Limb (tissue), 2 donors: ENCODE data around the gene ISM1.
A peak's percentile ranks its signal among the peaks of the same experiment; 100 is the strongest.

ENCODE experiments used
- DNase-seq, 2 donors: peaks; one replicate each; pipeline ENCODE4 v3.0.0-alpha.2; 2016; ENCODE audit errors: extremely low spot score in 2 of 2

ISM1 gene

DNA sequence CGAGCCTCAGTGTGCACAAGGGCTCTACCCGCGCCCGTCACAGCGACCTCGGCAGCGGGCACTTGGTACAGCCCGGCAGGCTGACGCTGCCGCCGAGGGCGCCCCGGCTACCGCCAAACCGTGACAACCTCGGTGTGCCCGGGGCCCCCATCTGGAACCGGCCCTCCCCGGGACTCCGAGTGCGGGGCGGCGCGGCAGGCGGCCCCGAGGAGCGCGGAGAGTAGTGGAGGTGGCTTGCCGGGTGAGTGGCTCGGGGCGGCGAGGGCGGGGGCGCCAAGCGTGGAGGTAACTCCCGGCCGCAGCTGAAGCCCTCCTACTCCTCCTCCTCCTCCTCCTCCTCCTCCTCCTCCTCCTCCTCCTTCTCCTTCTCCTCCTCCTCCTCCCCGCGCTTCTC lies at the start of gene ISM1:
Gene ISM1 (plus strand): TSS at position 371 of the 394 bp plus-strand sequence. CDS start 503 bp downstream, outside the sequence.
- DNase-seq, result peak in 1 of 2 donors; percentile 69

DNA sequence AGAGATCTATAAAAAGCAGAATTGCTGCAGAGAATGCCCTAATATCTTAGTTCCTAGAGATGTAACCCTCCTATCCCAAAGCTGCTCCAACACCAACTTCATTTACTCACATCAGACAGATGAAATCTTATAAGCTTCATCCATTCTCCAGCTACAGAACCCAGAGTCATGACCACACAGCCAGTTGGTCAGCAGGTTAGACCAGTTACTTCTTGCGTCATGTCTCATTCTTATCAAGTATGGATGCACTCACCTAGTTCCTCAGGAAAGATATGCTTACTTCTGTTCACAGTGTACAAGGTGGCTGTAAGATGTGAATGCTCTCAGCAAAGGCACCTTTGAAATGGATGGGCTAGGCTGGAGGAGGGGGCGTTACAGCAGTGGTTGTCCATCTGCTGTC lies 47.9 kb upstream of the ISM1 start:
- no peak for DNase-seq

GRCh38 chr20:13174402-13174801 lies 46.7 kb upstream of the ISM1 start:
- no peak for DNase-seq

DNA sequence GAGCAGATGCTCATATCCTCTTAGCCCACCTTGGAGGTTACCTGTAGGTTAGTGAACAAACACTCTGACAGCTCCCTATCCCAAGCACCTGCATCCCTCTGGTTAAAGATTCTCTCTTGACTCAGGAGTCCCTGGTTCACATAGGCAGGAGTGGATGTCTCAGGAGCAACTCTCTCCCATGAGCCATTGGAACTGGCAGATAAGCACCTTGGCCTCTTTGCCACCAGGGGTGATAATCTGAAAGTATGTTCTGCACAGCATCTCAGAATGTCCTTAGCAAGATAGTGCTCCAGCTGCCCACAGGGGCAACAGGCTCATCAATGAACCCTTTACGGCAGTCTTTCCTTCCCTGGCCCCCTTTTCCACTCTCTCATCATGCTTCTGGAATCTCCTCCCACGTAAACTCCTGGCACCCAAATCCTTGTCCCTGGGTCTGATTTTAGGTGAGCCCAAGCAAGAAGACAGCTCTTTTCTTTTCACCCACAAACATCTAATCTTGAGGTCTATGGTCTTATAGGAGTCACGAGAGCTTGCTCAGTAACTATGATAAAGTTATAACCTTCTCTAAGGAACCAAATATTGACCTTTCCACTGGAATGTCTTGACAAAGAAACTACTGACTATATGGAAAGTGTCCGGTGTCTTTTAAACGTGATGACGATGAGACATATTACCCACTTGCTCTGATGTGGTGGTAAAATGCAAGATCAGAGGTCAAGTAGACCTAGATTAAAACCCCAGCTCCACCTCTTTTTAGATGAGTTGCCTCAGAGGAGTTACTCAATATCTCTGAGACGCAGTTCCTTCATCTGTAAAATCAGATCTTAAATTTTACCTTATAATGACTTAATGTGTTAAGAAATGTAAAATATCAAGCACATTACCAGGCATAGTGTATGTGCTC lies 39.8 kb upstream of the ISM1 start:
- DNase-seq, result no peak

DNA sequence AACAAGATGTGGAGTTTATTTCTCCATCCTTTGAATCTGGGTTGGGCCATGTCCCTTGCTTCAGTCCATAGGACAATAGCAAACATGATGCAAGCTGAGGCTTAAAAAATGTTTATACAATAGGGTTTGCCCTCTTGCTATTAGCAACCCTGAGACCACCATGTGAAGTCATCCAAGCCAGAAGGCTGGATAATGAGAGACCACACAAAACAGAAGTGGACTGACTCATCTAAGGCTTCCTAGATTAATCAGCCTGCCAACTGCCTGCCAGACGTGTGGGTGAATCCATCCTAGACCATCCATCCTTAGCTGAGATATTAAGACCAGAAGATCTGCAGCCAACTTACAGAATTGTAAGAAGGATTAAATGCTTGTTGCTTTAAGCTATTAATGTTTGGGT lies 38.1 kb upstream of the ISM1 start:
- DNase-seq, result no peak

DNA sequence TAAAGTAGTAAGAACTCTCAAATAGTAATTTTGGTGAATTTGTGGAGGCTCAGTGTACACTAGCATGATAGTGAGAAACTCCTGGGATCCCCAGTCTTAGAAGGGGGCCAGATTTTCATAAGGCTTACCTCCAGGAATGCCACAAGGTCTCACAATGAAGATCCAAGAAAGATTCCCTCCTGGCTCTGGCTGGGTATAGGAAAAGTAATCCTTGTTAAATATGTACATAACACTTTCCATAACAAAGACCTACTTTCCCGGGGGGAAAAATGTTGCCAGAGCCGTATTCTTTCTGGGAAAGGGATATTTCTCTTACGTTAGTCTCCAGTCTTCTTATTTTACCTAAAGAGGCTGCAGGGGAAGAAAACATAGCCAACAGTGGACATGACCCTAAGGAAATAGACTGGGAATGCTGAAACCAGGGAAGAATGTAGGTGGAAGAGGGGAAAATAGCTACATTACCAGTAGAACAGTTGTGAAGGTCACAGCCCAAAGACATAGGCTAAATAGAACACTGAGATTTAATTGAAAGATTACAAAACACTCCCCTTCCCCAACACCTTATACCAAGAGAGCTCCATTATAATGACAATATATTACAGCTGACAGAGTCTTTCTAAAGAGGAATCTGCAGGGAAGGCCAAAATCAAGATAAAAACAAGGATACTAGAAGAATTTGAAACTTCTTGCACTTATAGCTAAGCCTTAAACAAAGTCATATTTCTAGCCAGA lies 34.9 kb upstream of the ISM1 start:
- DNase-seq, result no peak

GRCh38 chr20:13187899-13188298 lies 33.2 kb upstream of the ISM1 start:
- DNase-seq, result no peak

DNA sequence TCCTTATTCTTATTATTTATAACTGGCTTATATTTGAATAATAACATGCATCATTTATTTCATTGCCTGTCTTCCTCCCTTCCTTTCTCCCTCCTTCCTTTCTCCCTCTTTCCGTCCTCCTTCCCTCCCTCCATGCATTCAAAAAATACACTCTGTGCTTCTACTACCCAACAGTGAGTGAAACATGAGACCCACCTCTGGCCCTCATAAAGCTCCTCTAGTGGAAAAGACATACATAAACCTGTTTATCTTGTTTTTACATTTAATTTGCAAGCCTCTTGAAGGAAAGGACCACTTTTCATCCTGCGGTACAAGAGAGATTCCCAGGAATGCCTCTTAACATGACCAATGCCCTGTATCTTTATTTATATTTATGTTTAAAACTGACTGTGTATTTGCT lies 21.8 kb upstream of the ISM1 start:
- no peak for DNase-seq

DNA sequence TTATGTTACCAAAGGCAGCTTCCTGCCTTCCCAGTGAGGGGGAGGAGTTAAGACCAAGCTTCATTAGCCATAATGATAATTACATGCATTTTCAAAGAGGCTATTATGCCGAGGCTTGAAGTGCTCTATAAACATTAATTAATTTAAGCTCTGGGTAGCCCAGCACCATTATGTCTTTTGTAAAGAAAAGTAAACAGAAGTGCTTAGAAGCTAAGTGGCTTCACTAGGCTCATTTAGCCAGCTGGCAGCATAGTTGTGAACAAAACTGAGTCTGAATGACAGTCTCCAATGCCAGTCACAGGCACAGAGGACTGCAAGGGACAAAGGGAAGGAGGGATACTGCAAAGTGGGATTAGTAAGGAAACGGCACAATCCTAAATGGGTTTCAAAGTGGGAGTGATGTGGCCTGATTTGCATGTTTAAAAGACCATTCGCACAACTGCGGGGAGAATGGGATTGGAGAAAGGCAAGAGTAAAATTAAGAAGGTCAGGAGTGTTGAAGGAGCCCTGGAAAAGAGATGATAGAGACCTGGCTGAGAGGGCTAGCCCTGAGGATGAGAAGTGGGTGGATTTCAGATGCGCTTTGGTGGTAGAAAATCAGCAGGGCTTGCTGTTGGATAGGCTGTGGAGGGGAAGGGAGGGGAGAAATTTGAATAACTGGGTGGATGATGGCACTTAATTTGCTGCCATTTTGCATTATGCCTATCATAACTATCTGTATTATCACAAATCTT lies 20.1 kb upstream of the ISM1 start:
- no peak for DNase-seq

- DNase-seq, result no peak
These were observed 18.5 kb upstream of the ISM1 start for GRCh38 chr20:13202565-13202964.

DNA sequence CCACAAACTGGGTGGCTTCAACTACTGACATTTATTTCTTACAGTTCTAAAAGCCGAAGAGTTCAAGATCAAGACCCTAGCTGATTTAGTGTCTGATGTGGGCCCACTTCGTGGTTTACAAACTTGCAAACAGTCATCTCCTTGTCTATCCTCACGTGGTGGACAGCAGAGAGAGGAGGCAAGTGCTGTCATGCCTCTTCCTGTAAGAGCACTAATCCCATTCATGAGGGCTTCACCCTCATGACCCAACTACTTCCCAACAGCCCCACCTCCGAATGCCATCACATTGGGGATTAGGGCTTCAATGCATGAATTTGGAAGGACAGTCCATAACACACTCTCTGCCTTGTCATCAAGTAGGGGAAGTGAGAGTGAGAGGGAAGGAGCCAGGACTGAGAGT lies 15.6 kb upstream of the ISM1 start:
- DNase-seq, result no peak

GRCh38 chr20:13205848-13206434 lies 15.1 kb upstream of the ISM1 start:
- DNase-seq, result no peak

- DNase-seq, result no peak
These were observed 14.1 kb upstream of the ISM1 start for GRCh38 chr20:13207016-13207415.

DNA sequence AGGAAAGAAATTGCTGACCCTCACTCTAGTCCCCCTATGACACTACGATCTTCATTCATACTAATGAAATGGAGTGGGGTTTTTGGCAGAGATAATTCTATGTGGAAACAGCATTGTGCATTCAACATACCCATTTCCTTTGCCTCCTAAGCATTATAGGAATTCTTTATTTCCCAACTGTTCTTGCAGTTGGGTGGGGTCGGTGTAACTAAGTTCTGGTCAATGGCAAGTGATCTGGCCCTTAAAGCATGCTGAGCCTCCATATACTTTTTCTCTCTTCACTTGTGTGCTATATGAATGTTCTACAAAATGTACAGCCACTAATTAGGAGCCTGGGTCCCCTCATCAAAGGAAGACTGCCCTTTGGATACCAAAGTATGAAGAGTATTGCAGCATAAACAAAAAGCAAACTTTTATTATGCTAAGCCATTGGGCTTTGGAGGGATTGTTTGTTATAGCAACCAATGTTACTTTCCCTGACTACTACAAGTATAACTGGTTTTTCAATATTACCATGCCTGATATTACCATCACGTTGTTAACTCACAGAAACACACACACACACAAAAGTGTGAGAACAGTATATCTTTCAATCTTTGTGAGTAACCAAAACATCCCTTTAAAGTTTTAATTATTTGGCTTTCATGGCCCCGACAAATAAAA lies 9.0 kb upstream of the ISM1 start:
- DNase-seq, result no peak

DNA sequence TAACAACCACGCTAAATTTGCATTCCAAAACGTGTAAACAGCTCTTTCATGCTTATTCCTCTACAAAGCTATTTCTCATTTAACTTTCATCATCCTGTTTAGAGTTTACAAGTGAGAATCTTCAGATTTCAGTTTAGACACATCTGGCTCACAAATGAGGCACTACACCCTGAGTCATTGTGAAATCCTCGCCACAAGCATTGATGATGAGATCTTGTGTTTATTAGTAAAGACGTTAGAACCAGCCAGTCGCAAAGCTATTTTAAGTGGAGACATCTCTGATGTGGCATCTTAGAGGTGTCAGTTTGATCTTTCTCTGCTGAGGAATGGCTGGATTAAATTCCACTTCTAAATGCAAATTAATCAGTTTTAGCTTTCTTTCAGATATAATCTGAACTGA lies 8.3 kb upstream of the ISM1 start:
- no peak for DNase-seq

GRCh38 chr20:13213335-13213734 lies 7.7 kb upstream of the ISM1 start:
- DNase-seq, result no peak

- DNase-seq, result no peak
These were observed 4.5 kb upstream of the ISM1 start for GRCh38 chr20:13216533-13216932.

DNA sequence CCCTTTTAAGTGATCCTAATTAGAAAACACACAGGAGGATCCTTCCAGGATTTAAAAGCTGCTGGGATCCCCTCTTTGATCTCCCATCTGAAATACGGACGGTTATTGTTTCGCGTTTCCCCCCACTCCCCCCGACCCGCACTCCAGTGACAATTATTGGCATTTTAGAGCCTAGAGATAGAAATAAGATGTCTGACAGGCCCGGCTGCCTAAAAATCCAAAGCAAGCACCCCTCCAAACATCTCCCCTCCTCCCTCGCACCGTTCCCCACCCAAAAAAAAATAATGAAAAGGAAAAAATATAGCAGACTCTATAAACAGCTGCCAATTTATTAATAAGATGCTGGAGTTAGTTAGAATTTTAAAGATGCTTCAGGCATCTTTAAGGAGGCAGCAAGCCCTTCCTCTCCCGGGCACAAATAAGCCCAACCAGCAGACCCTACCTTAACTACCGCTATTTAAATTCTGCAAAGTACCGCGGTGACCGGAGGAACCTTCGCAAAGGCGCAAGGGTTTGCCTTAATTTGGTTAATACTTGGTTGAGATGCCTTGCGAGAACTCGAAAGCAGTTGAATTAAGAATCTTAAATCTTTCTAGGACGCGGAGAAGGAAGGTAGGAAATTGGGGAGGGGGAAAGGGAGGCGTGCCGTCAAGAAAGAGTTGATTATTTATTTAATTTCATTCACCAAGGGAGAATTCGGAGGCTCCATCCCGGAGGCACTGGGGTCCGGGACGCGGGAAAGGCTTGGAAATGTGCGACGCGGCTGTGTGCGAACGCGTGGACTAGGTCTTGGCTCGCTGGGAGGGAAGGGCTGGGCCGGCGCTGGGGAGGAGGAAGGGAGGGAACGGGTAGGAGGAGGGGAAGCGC lies 1.5 kb upstream of the ISM1 start:
- peak in 1 of 2 donors; percentile 60 for DNase-seq

DNA sequence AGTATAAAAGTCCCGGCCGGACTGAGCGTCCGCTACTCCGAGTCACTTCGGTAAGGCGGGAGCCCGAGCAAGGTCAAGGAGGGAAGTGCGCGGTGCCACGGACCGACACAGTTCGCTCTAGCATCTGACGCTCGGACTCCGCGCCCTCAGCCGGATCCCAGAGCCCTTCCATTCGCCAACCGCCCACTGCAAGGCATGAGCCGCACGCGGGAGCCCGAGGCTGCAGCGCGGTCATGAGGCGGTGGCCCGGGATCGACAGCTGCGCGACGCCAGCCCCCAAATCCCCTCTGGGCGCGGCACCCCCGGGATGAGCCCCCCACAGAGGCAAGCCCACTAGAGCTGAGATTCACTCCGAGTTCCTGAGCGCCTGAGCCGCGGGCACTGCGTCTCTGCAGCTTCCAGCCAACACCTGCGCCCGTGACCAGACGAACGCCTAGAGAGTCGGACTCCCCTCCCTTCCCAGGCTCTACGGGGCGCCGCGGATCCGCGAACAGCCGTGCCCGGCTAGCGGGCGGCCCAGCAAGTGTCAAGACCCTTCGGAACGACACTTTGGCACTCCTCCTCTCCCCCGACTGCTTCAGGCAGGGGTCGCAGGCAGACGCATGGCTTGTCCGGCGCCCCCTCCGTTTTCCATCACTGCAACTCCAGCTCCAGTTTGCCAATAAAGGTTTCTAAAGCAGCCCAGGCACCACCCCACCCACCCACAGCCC lies 725 bp upstream of the ISM1 start:
- DNase-seq, result peak in 1 of 2 donors; percentile 78

DNA sequence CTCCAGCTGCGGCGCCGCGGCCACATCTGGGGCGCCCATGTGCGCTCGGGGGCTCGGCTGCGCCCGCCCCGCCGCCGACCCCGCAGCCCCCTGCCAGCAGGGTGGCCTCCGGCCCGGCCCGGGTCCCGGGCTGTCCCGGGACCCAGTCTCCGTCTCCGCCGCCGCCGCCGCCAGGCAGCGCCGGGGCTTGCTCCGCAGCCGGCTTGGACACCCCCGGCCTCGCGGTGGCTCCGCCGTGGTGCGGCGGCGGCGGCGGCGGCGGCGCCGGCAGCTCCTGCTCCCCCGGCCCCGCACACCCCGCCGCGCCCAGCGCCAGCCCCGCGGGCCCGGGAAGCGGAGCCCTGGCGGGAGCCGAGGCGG lies 219 bp downstream of the ISM1 start:
- no peak for DNase-seq
